Liver (tissue), 9 donors: ENCODE results near the gene RERE. TPM values are rescaled to one million over a fixed set of nuclear protein-coding genes. Genes with fewer than 3 reads are reported as not detected.

Experiments
- DNase-seq: peaks from one replicate; pipeline ENCODE4 v3.0.0-alpha.2; 2017; ENCODE audit warnings: low spot score
- H3K27ac ChIP-seq, 2 donors: one replicate each; pipeline ENCODE4 v1.7.0; 2013; ENCODE audit warnings: inconsistent platforms in 2 of 2, low read length in 2 of 2, control low read depth in 1 of 2, low read depth in 1 of 2, mild to moderate bottlenecking in 1 of 2
- H3K27me3 ChIP-seq, 4 donors: one replicate each; pipeline versions ENCODE4 v1.6.1 to v1.7.0; 2013; ENCODE audit warnings: low read length in 3 of 4, inconsistent platforms in 1 of 4, mild to moderate bottlenecking in 1 of 4, moderate library complexity in 1 of 4; ENCODE audit not compliant: control insufficient read depth in 4 of 4, insufficient read depth in 4 of 4
- H3K36me3 ChIP-seq, 4 donors: one replicate each; pipeline versions ENCODE4 v1.6.1 to v1.7.0; 2013; ENCODE audit warnings: low read length in 3 of 4, mild to moderate bottlenecking in 3 of 4, low read depth in 1 of 4, moderate library complexity in 1 of 4; ENCODE audit not compliant: control insufficient read depth in 4 of 4, insufficient read depth in 3 of 4
- H3K4me1 ChIP-seq, 4 donors: one replicate each; pipeline versions ENCODE4 v1.6.1 to v1.7.0; 2013; ENCODE audit warnings: low read length in 3 of 4, mild to moderate bottlenecking in 3 of 4, moderate library complexity in 1 of 4; ENCODE audit not compliant: control insufficient read depth in 4 of 4, insufficient read depth in 4 of 4
- H3K4me3 ChIP-seq, 3 donors: one replicate each; pipeline versions ENCODE4 v1.6.1 to v1.7.0; 2013; ENCODE audit warnings: low read length in 3 of 3, control low read depth in 1 of 3, low read depth in 1 of 3, mild to moderate bottlenecking in 1 of 3
- H3K9ac ChIP-seq, 2 donors: one replicate each; pipeline ENCODE4 v1.7.0; 2013; ENCODE audit warnings: low read length in 2 of 2, mild to moderate bottlenecking in 2 of 2, moderate library complexity in 2 of 2, control low read depth in 1 of 2, low read depth in 1 of 2
- H3K9me3 ChIP-seq, 4 donors: one replicate each; pipeline versions ENCODE4 v1.6.1 to v1.7.0; 2013; ENCODE audit warnings: low read length in 3 of 4; ENCODE audit not compliant: control insufficient read depth in 4 of 4
- FOXA1 ChIP-seq: IDR thresholded peaks from 2 replicates; pipeline ENCODE4 v1.6.1; 2016; ENCODE audit warnings: antibody characterized with exemption
- FOXA2 ChIP-seq: IDR thresholded peaks from 2 replicates; pipeline ENCODE4 v1.6.1; 2016; ENCODE audit warnings: antibody characterized with exemption
- HNF4A ChIP-seq, 2 donors: conservative IDR thresholded peaks; 2 replicates each; pipeline ENCODE4 v1.6.1; 2016; ENCODE audit warnings: antibody characterized with exemption in 2 of 2, mild to moderate bottlenecking in 2 of 2
- HNF4G ChIP-seq: IDR thresholded peaks from 2 replicates; pipeline ENCODE4 v1.6.1; 2016; ENCODE audit warnings: antibody characterized with exemption
- JUND ChIP-seq, 2 donors: IDR thresholded peaks; 2 replicates each; pipeline ENCODE4 v1.6.1; 2016; ENCODE audit warnings: antibody characterized with exemption in 2 of 2
- NR2F2 ChIP-seq: IDR thresholded peaks from 2 replicates; pipeline ENCODE4 v1.6.1; 2016; ENCODE audit warnings: antibody characterized with exemption
- RAD21 ChIP-seq, 2 donors: IDR thresholded peaks; 2 replicates each; pipeline ENCODE4 v1.6.1; 2016; ENCODE audit warnings: antibody characterized with exemption in 2 of 2, mild to moderate bottlenecking in 2 of 2
- RXRA ChIP-seq, 2 donors: IDR thresholded peaks; 2 replicates each; pipeline ENCODE4 v1.6.1; 2017 to 2018; ENCODE audit warnings: antibody characterized with exemption in 2 of 2, mild to moderate bottlenecking in 1 of 2
- SP1 ChIP-seq: IDR thresholded peaks from 2 replicates; pipeline ENCODE4 v1.6.1; 2018; ENCODE audit warnings: antibody characterized with exemption, mild to moderate bottlenecking
- TAF1 ChIP-seq: conservative IDR thresholded peaks from 2 replicates; pipeline ENCODE4 v1.6.1; 2016; ENCODE audit warnings: antibody characterized with exemption, mild to moderate bottlenecking
- YY1 ChIP-seq: IDR thresholded peaks from 2 replicates; pipeline ENCODE4 v1.6.1; 2016; ENCODE audit warnings: antibody characterized with exemption, mild to moderate bottlenecking
- WGBS: extraction: QIAGEN DNeasy Blood & Tissue Kit; methylation state at CpG from one replicate; pipeline ENCODE4 v1.1.7; 2013; 5-methylcytosine and 5-hydroxymethylcytosine counted together
- polyA plus RNA-seq, 2 donors: library from polyadenylated mRNA; stranded (reverse) in 1 of 2; unstranded in 1 of 2; fragments of 200-250 nt in 1 of 2; fragments of >200 nt in 1 of 2; fragmentation: Nextera tagmentation in 1 of 2; extraction: Ambion mirVana in 1 of 2; gene quantifications; one replicate each; pipeline versions ENCODE4 v1.2.1 to v1.2.3, GENCODE V29; 2013 to 2015
- total RNA-seq, 2 donors: library from RNA; depleted of rRNA; stranded (reverse); fragments of >200 nt; gene quantifications; one replicate each; pipeline ENCODE4 v1.2.3, GENCODE V29; 2014
- TF ChIP-seq, protein P1 (sequence below): fragments of 150-350 bp; IDR thresholded peaks from 2 replicates; pipeline ENCODE4 v1.5.1; 2017; ENCODE audit warnings: improper control_type of control experiment, low read depth, low read length; ENCODE audit not compliant: missing input control
- TF ChIP-seq, protein P2 (sequence below): IDR thresholded peaks from 2 replicates; pipeline ENCODE4 v1.6.1; 2016; ENCODE audit warnings: antibody characterized with exemption, mild to moderate bottlenecking
- TF ChIP-seq, protein P3 (sequence below): IDR thresholded peaks from 2 replicates; pipeline ENCODE4 v1.6.1; 2016; ENCODE audit warnings: antibody characterized with exemption
- TF ChIP-seq, protein P4 (sequence below): IDR thresholded peaks from 2 replicates; pipeline ENCODE4 v1.6.1; 2016; ENCODE audit warnings: antibody characterized with exemption
- donor health status: healthy.
- donor health status: healthy.
- donor health status: healthy.
- donor health status: healthy.
- donor health status: healthy.

Gene RERE
- total and polyA plus RNA-seq, 4 donors = 9.8 to 49.1 (median 24.8) TPM

DNA sequence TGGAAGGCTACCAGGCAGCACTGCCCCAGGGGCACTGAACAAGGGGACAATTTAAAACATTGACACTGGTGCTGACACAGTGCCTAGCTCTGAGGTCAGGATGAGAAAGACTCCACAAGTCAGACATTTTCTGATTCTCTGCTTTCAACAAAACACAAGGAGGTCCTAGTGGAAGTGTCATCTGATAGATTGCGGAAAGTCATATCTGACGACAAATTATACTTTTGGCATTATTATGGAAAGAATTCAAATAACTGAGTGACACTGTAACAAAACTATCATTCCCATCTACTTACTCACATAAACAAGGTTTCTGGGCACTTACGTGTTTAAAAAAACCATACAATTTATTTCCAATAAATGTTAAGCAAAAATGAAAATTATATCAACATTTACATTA lies 376.0 kb downstream of the RERE start:
- Histone ChIP-seq H3K27me3 (no peaks in the 10 kb centered on the region), H3K27ac (no peak overlapping the region)
- TF ChIP-seq SP1 = no peak
- TF ChIP-seq YY1 = no peak
- TF ChIP-seq FOXA1 = no peak
- TF ChIP-seq HNF4G = no peak
- TF ChIP-seq NR2F2 = no peak
- TF ChIP-seq TAF1 = no peak

DNA sequence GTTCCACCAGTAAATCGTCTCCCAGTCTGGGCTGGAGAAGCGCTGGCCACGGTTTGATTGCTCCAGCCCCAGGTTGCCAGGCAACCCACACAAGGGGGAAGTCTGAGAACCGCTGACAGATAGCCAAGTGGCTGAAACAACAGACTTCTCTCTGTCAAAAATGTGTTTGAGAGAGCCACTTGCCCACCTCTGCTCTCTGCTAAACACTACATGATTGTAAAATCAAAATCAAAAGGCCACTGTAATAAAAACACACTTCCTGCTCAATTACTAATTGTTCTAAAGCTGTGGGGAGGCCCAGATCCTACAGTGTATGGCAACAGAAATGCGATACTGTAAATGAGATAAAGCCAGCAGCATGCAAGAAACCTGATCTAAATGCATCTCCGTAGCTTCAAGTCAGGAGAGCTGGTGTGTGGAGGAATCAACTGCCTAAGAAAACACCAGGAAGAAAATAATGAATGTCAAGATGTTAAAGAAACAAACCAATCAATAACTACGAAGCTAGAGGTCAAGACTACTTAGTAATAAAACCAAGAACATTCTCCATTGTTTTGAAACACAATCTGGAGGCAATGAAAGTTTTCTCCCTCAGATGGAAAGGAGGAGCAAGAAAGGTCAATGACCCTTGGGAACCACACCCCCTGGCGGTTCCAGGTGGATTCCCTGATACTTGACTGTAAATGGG lies 378.3 kb downstream of the RERE start:
- TF ChIP-seq HNF4A (conservative IDR thresholded peaks at IDR 0.05) (no peak), TAF1 (no peak), RAD21 (IDR thresholded peaks at IDR 0.05) (peak in 1 of 2 donors; percentile 0), RXRA (IDR thresholded peaks at IDR 0.05) (peak; percentile 30 to 42), NR2F2 (no peak), JUND (IDR thresholded peaks at IDR 0.05) (no peak), FOXA2 (no peak), FOXA1 (no peak), SP1 (no peak)
- TF ChIP-seq, protein P1, sequence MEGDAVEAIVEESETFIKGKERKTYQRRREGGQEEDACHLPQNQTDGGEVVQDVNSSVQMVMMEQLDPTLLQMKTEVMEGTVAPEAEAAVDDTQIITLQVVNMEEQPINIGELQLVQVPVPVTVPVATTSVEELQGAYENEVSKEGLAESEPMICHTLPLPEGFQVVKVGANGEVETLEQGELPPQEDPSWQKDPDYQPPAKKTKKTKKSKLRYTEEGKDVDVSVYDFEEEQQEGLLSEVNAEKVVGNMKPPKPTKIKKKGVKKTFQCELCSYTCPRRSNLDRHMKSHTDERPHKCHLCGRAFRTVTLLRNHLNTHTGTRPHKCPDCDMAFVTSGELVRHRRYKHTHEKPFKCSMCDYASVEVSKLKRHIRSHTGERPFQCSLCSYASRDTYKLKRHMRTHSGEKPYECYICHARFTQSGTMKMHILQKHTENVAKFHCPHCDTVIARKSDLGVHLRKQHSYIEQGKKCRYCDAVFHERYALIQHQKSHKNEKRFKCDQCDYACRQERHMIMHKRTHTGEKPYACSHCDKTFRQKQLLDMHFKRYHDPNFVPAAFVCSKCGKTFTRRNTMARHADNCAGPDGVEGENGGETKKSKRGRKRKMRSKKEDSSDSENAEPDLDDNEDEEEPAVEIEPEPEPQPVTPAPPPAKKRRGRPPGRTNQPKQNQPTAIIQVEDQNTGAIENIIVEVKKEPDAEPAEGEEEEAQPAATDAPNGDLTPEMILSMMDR = peak; percentile 3
- TF ChIP-seq, protein P2, sequence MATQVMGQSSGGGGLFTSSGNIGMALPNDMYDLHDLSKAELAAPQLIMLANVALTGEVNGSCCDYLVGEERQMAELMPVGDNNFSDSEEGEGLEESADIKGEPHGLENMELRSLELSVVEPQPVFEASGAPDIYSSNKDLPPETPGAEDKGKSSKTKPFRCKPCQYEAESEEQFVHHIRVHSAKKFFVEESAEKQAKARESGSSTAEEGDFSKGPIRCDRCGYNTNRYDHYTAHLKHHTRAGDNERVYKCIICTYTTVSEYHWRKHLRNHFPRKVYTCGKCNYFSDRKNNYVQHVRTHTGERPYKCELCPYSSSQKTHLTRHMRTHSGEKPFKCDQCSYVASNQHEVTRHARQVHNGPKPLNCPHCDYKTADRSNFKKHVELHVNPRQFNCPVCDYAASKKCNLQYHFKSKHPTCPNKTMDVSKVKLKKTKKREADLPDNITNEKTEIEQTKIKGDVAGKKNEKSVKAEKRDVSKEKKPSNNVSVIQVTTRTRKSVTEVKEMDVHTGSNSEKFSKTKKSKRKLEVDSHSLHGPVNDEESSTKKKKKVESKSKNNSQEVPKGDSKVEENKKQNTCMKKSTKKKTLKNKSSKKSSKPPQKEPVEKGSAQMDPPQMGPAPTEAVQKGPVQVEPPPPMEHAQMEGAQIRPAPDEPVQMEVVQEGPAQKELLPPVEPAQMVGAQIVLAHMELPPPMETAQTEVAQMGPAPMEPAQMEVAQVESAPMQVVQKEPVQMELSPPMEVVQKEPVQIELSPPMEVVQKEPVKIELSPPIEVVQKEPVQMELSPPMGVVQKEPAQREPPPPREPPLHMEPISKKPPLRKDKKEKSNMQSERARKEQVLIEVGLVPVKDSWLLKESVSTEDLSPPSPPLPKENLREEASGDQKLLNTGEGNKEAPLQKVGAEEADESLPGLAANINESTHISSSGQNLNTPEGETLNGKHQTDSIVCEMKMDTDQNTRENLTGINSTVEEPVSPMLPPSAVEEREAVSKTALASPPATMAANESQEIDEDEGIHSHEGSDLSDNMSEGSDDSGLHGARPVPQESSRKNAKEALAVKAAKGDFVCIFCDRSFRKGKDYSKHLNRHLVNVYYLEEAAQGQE = no peak
- TF ChIP-seq, protein P3, sequence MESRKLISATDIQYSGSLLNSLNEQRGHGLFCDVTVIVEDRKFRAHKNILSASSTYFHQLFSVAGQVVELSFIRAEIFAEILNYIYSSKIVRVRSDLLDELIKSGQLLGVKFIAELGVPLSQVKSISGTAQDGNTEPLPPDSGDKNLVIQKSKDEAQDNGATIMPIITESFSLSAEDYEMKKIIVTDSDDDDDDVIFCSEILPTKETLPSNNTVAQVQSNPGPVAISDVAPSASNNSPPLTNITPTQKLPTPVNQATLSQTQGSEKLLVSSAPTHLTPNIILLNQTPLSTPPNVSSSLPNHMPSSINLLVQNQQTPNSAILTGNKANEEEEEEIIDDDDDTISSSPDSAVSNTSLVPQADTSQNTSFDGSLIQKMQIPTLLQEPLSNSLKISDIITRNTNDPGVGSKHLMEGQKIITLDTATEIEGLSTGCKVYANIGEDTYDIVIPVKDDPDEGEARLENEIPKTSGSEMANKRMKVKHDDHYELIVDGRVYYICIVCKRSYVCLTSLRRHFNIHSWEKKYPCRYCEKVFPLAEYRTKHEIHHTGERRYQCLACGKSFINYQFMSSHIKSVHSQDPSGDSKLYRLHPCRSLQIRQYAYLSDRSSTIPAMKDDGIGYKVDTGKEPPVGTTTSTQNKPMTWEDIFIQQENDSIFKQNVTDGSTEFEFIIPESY = no peak
- TF ChIP-seq, protein P4, sequence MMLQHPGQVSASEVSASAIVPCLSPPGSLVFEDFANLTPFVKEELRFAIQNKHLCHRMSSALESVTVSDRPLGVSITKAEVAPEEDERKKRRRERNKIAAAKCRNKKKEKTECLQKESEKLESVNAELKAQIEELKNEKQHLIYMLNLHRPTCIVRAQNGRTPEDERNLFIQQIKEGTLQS = no peak
- DNase-seq = peak; percentile 47
- Histone ChIP-seq H3K27ac (no peak overlapping the region), H3K4me1 (peaks cover 0 to 5% (median 0%) of the 10 kb centered on the region in 4 donors), H3K9me3 (no peaks in the 10 kb centered on the region), H3K36me3 (no peaks in the 10 kb centered on the region), H3K4me3 (no peak overlapping the region), H3K9ac (no peak overlapping the region), H3K27me3 (no peaks in the 10 kb centered on the region)
- WGBS = 40% methylated on average over 8 of the region's 8 CpGs

More for the DNA sequence above, 376.0 kb downstream of the RERE start:
- no peak for DNase-seq
- H3K9me3 ChIP-seq = no peaks in the 10 kb centered on the region
- WGBS = 91% methylated on average over 3 of the region's 3 CpGs
- H3K36me3 ChIP-seq = no peaks in the 10 kb centered on the region
- no peak overlapping the region for H3K4me3 ChIP-seq
- H3K9ac ChIP-seq = no peak overlapping the region
- H3K4me1 ChIP-seq = peaks cover 0 to 5% (median 0%) of the 10 kb centered on the region in 4 donors
